Ovary (tissue), 9 donors: ENCODE results near the gene RPL12. TPM values are rescaled to one million over a fixed set of nuclear protein-coding genes. Genes with fewer than 3 reads are reported as not detected.

Experiments used
- DNase-seq, 5 donors: peaks; one replicate each; pipeline ENCODE4 v3.0.0-alpha.2; 2019 to 2020
- H3K27ac ChIP-seq, 2 donors: fragments of 200-600 bp; one replicate each; pipeline versions ENCODE4 v1.5.1 to v1.8.0; 2019 to 2022
- H3K27me3 ChIP-seq: fragments of 200-600 bp; one replicate; pipeline ENCODE4 v1.8.0; 2022
- H3K36me3 ChIP-seq: fragments of 200-600 bp; sonication (generic); one replicate; pipeline ENCODE4 v1.5.1; 2019
- H3K4me1 ChIP-seq: one replicate; pipeline ENCODE4 v1.8.1; 2013; ENCODE audit warnings: mild to moderate bottlenecking, moderate library complexity; ENCODE audit not compliant: insufficient read depth
- H3K4me3 ChIP-seq: fragments of 200-600 bp; sonication (generic); one replicate; pipeline ENCODE4 v1.5.1; 2017
- H3K9me3 ChIP-seq, 2 donors: fragments of 200-600 bp in 1 of 2; sonication (generic) in 1 of 2; one replicate each; pipeline versions ENCODE4 v1.5.1 to v1.8.1; 2013 to 2019; ENCODE audit warnings: mild to moderate bottlenecking in 1 of 2, moderate library complexity in 1 of 2
- EP300 ChIP-seq: sonication (generic); formaldehyde crosslinking; IDR thresholded peaks from one replicate; pipeline ENCODE4 v1.6.1; 2017; ENCODE audit warnings: antibody characterized with exemption
- POLR2A ChIP-seq: fragments of 450-650 bp; IDR thresholded peaks from one replicate; pipeline ENCODE4 v1.6.1; 2017; ENCODE audit warnings: antibody characterized with exemption, mild to moderate bottlenecking, moderate library complexity
- WGBS, 3 donors: extraction: QIAGEN DNeasy Blood & Tissue Kit in 1 of 3; methylation state at CpG; one replicate each; pipeline versions ENCODE4 v1.1.5 to v1.1.7; 2013 to 2017; 5-methylcytosine and 5-hydroxymethylcytosine counted together
- intact Hi-C, 4 donors: fragments of 100-400 bp; cut with DNase I; formaldehyde crosslinking; loops; one replicate each; pipeline versions ENCODE4 v1.11.0 to v1.15.1; 2022 to 2023
- polyA plus RNA-seq, 2 donors: library from polyadenylated mRNA; stranded (reverse); fragments of 200-250 nt in 1 of 2; fragments of 350-450 nt in 1 of 2; fragmentation: Illumina TruSeq in 1 of 2; extraction: RNeasy Lipid Tissue Mini Kit (QIAGEN cat#74804) in 1 of 2; gene quantifications; one replicate each; pipeline ENCODE4 v1.2.3, GENCODE V29; 2013 to 2014
- total RNA-seq, 7 donors: library from RNA; depleted of rRNA in 2 of 7; stranded (reverse); fragments of >200 nt in 2 of 7; fragmentation: NEBNext Ultra II Directional in 3 of 7; extraction: Animal tissue kit (Norgen Biotek cat#: 25700) in 3 of 7; gene quantifications; one replicate each; pipeline versions ENCODE4 v1.1.0 to v1.2.4, GENCODE V29; 2016 to 2023
- TF ChIP-seq, protein P1 (sequence below), 3 donors: fragments of 450-650 bp in 2 of 3; fragments of 200-600 bp in 1 of 3; IDR thresholded peaks; one replicate each; pipeline versions ENCODE4 v1.5.1 to v1.8.0; 2016 to 2022; ENCODE audit warnings: antibody characterized with exemption in 3 of 3, mild to moderate bottlenecking in 1 of 3
- donor health status: DM: no; HTN: no; CAD: no; lungs with moderate emphysema.
- donor health status: DM: no; HTN: no; CAD: no.
- donor health status: Bipolar disorder and iron deficiency.
- donor health status: DM: yes; HTN: yes; CAD: no.
- donor health status: DM: no; HTN: no; CAD: no.
- donor health status: DM: yes; HTN: yes; CAD: no.

The RPL12 gene
- total and polyA plus RNA-seq, 9 donors, result 1,883 to 5,812 (median 2,353) TPM

DNA sequence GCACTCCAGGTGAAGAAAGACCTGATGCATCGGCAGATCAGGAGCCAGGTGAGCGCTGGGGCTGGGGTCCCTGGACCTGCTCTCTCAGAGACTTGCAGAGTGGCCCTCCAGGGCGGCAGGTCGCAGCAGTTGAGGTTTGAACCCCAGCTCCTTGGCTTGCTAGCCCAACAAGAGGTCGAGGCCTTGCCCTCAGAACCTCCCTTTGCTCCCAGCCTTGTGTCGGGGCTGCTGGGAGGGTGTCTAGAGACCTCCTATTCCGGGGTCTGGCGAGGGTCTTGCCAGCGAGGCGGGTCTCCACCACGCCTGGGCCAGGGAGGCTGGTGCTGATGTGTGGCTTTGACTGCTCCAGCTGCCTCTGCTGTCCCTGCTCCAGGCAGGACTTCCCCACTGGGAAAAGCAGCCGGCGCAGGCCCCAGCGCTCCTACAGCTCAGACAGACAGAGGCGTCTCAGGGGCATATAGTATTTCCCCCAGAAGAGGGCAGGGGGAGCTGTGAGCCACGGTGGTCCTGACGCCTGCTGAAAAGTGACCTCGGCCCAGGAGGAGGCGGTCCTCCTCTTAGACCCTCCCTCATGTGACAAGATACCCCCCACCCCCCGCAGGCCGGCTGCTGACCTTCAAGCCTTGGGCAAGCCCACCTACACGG lies 38.4 kb upstream of the RPL12 start:
- Histone ChIP-seq H3K36me3 (no peaks in the 10 kb centered on the region), H3K27ac (no peak overlapping the region), H3K9me3 (no peaks in the 10 kb centered on the region), H3K4me1 (no peaks in the 10 kb centered on the region), H3K4me3 (no peak overlapping the region), H3K27me3 (no peaks in the 10 kb centered on the region)
- TF ChIP-seq, protein P1, sequence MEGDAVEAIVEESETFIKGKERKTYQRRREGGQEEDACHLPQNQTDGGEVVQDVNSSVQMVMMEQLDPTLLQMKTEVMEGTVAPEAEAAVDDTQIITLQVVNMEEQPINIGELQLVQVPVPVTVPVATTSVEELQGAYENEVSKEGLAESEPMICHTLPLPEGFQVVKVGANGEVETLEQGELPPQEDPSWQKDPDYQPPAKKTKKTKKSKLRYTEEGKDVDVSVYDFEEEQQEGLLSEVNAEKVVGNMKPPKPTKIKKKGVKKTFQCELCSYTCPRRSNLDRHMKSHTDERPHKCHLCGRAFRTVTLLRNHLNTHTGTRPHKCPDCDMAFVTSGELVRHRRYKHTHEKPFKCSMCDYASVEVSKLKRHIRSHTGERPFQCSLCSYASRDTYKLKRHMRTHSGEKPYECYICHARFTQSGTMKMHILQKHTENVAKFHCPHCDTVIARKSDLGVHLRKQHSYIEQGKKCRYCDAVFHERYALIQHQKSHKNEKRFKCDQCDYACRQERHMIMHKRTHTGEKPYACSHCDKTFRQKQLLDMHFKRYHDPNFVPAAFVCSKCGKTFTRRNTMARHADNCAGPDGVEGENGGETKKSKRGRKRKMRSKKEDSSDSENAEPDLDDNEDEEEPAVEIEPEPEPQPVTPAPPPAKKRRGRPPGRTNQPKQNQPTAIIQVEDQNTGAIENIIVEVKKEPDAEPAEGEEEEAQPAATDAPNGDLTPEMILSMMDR (IDR thresholded peaks at IDR 0.05), result no peak
- no peak for TF ChIP-seq POLR2A
- no peak for TF ChIP-seq EP300
- intact Hi-C loops, result no loop called here
- no peak for DNase-seq
- 74 to 80% (median 76%) methylated on average over 21 to 22 of the region's 22 CpGs for WGBS, 3 donors

DNA sequence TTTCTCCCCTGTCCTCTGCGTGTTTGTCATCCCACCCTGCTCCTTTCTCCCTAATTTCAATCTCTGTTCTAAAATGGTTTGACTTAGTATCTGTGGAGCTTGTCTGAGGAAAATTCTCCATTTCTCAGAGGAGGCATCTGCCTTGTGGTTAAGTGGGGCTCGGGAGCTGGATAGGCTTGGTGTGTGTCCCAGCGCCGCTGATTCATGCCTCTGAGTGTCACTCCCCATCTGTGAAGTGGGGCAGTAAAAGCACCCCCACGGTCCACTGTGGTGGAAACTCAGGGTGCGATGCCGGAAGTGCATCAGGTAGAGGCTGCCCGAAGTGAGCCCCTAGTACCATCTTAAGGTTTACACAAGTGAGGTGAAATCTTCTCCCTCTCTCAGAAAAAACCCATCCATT lies 37.7 kb upstream of the RPL12 start:
- intact Hi-C loops, result no loop called here
- H3K27ac ChIP-seq, result no peak overlapping the region
- H3K4me1 ChIP-seq, result no peaks in the 10 kb centered on the region
- no peaks in the 10 kb centered on the region for H3K27me3 ChIP-seq
- WGBS, 3 donors, result 83 to 94% (median 93%) methylated on average over 8 of the region's 8 CpGs
- H3K36me3 ChIP-seq, result no peaks in the 10 kb centered on the region
- no peak for DNase-seq
- TF ChIP-seq EP300, result no peak
- TF ChIP-seq, protein P1 (IDR thresholded peaks at IDR 0.05), result no peak
- TF ChIP-seq POLR2A, result no peak
- no peak overlapping the region for H3K4me3 ChIP-seq
- H3K9me3 ChIP-seq, result no peaks in the 10 kb centered on the region

DNA sequence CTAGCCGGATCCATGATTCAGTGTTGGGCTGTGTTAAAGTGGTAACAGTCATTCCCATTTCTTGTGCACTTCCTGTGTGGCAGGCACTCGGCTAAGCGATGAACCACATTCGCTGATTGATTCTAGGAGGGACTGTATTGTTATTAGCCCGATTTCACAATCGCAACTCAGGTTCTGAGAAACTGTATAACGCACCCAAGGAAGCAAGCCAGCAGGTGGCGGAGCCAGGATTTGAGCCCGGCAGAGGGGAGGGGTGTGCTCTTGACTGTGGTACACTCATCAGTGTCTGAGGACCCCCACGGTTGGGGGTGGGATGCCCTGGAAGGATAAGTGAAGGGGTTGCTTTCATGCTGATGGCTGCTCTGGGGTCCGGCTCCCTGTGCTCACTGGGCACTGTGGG lies 34.8 kb upstream of the RPL12 start:
- H3K9me3 ChIP-seq, result no peaks in the 10 kb centered on the region
- TF ChIP-seq POLR2A (no peak), EP300 (no peak)
- TF ChIP-seq, protein P1 (IDR thresholded peaks at IDR 0.05), result no peak
- no peak overlapping the region for H3K4me3 ChIP-seq
- no peaks in the 10 kb centered on the region for H3K36me3 ChIP-seq
- no peak overlapping the region for H3K27ac ChIP-seq
- H3K4me1 ChIP-seq, result no peaks in the 10 kb centered on the region
- WGBS, 3 donors, result 82 to 88% (median 84%) methylated on average over 11 of the region's 11 CpGs
- no peak for DNase-seq
- H3K27me3 ChIP-seq, result no peaks in the 10 kb centered on the region
- intact Hi-C loops, result no loop called here

DNA sequence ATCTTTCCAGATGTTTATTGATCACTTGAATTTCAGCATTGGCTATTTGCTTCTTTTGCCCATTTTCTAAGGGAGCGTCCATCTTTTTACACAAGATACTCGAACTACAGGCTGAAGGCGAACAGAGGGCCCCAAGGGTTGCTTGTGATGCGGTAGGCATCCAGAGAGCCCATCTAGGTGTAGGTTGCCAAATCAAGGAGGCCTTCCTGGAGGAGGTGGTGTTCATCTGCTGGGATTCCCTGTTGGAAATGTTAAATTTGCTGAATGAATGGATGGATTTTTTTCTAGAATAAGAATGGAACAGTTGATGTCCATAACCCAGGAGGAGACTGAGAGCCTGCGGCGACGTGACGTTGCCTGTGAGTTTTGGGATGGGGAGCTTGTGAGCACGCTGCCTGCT lies 31.5 kb upstream of the RPL12 start:
- TF ChIP-seq, protein P1 (IDR thresholded peaks at IDR 0.05), result no peak
- TF ChIP-seq POLR2A, result no peak
- no peak for TF ChIP-seq EP300
- intact Hi-C loops, result no loop called here
- Histone ChIP-seq H3K36me3 (no peaks in the 10 kb centered on the region), H3K9me3 (no peaks in the 10 kb centered on the region), H3K4me1 (no peaks in the 10 kb centered on the region), H3K27ac (no peak overlapping the region), H3K27me3 (no peaks in the 10 kb centered on the region), H3K4me3 (no peak overlapping the region)
- DNase-seq, result no peak
- WGBS, 3 donors, result 92 to 97% (median 96%) methylated on average over 9 of the region's 9 CpGs
